ENCODE measurements around the gene PAIP2. TPM values are rescaled to one million over a fixed set of nuclear protein-coding genes. Genes with fewer than 3 reads are reported as not detected.
A peak's percentile ranks its signal among the peaks of the same experiment; 100 is the strongest.

Gene PAIP2
- total and polyA plus RNA-seq, 8 donors, result 66.8 to 171 (median 137) TPM

DNA sequence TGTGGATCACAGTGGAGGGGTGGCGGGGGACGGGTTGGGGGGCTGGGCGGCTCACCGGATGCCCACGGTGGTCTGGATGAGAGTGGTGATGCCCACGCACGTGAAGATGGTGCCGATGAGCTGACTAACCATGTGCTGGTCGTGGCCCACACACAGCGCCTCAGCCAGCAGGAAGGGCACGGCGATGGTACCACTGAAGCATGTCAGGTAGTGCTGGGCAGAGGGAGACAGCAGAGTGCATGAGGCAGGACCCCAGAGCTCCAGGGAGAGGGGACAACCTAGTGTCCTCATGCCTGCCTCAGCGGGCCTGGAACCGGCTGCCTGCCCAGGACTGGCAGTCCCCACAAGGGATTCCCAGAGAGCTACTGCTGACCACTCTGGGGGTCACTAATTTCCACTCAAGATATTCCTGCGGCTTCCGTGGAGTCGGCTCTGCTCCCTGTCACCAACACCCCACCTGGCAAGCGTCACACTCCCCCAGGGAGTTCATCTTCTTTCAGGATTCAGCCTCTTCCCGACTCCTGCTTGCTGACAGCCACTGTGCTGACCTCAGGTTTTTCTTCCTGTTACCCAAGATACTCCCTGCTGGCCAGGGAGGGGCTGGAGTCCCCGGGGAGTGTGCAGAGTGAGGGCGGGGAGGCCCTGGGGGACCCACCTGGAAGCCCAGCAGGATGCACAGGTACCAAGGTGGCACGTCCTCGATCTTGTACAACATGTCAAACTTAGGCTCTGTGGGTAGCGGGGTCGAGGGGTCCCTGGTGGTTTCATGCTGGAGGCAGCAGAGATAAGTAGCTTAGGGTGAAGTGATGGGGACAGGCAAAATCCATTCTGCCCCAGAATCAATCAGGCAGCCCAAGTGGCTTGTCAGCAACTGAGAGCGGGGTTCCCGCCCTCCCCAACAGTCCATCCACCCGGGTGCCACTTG, 40.4 kb downstream of the PAIP2 start:
- Histone ChIP-seq H3K27ac (no peak overlapping the region), H3K4me3 (no peak overlapping the region), H3K9me3 (no peaks in the 10 kb centered on the region), H3K4me1 (peaks cover 0 to 21% of the 10 kb centered on the region in 2 donors), H3K36me3 (peaks cover 0 to 4% of the 10 kb centered on the region in 2 donors), H3K27me3 (no peaks in the 10 kb centered on the region)
- TF ChIP-seq CTCF (IDR thresholded peaks at IDR 0.05), result no peak
- intact Hi-C loops (cut with DNase I), result no loop called here
- DNase-seq (no peak), ATAC-seq (no peak)

DNA sequence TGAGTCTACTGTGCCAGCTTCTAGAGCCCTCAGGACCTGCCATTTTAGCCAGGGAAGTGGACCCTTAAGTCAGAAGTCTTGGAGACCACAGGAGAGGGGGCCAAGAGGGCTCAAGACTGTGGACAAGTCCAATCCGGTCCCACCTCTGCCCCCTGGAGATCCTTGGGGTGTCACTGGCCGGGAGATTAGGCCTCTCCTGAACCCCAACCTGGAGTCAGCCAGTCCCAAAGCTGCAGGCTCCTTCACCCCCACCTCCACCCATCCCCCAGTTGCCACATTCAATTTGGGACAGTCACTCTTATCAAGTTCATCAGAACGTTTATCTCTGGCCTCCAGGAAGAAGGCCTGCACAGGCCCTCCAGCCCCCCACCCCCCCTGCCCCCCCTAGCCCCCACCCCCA, 41.2 kb downstream of the PAIP2 start:
- Histone ChIP-seq H3K27ac (no peak overlapping the region), H3K27me3 (no peaks in the 10 kb centered on the region), H3K9me3 (no peaks in the 10 kb centered on the region), H3K4me3 (no peak overlapping the region), H3K4me1 (peaks cover 0 to 21% of the 10 kb centered on the region in 2 donors), H3K36me3 (peaks cover 0 to 3% of the 10 kb centered on the region in 2 donors)
- intact Hi-C loops (cut with DNase I), result no loop called here
- TF ChIP-seq CTCF (IDR thresholded peaks at IDR 0.05), result no peak
- no peak for ATAC-seq
- DNase-seq, result no peak

- H3K4me3 ChIP-seq, result no peak within 1 kb of the TSS
- ATAC-seq, result no peak
- no peak for DNase-seq
Observed at GRCh38 chr5:139383275-139383992, 41.8 kb downstream of the PAIP2 start, which contains the start of gene SLC23A1. TSS of gene SLC23A1 (minus strand) at chr5:139383297. CDS start at chr5:139383253, 44 bp downstream.

GRCh38 chr5:139383993-139384590, 42.4 kb downstream of the PAIP2 start:
- Histone ChIP-seq H3K4me1 (peaks cover 0 to 33% of the 10 kb centered on the region in 2 donors), H3K27ac (no peak overlapping the region), H3K36me3 (no peaks in the 10 kb centered on the region), H3K27me3 (no peaks in the 10 kb centered on the region), H3K4me3 (no peak overlapping the region), H3K9me3 (no peaks in the 10 kb centered on the region)
- DNase-seq (peak in 1 of 4 donors; percentile 77), ATAC-seq (no peak)
- intact Hi-C loops (cut with DNase I), result no loop called here
- no peak for TF ChIP-seq CTCF (IDR thresholded peaks at IDR 0.05)

More at GRCh38 chr5:139383275-139383992, 41.8 kb downstream of the PAIP2 start, which contains the start of gene SLC23A1:
- Histone ChIP-seq H3K36me3 (no peaks in the 10 kb centered on the region), H3K27ac (no peak within 1 kb of the TSS), H3K4me1 (peaks cover 0 to 27% of the 10 kb centered on the region in 2 donors), H3K27me3 (no peaks in the 10 kb centered on the region), H3K9me3 (no peaks in the 10 kb centered on the region)
- no peak for TF ChIP-seq CTCF (IDR thresholded peaks at IDR 0.05)
- intact Hi-C loops (cut with DNase I), result no loop called here
